T-helper 1 cell treated with Interleukin-12 subunit alpha and Interleukin-12 subunit beta and Interleukin-4 antibody, amounts not matched to agents 30 μg/mL and 1 μg/mL, for 36 hours (primary cell): ENCODE data around the gene PHYKPL.

Experiments used
- H3K27ac Mint-ChIP-seq: one replicate; pipeline ENCODE4 v1.8.0; 2021; ENCODE audit warnings: mild to moderate bottlenecking, mixed read lengths
- H3K27me3 Mint-ChIP-seq: one replicate; pipeline ENCODE4 v1.8.0; 2021; ENCODE audit warnings: low read depth, mixed read lengths
- H3K36me3 Mint-ChIP-seq: one replicate; pipeline ENCODE4 v1.8.0; 2021; ENCODE audit warnings: low read depth, mixed read lengths
- H3K4me1 Mint-ChIP-seq: one replicate; pipeline ENCODE4 v1.8.0; 2021; ENCODE audit warnings: low read depth, mixed read lengths
- H3K4me3 Mint-ChIP-seq: one replicate; pipeline ENCODE4 v1.8.0; 2021; ENCODE audit warnings: mild to moderate bottlenecking, moderate library complexity, mixed read lengths
- H3K9me3 Mint-ChIP-seq: one replicate; pipeline ENCODE4 v1.8.0; 2021; ENCODE audit warnings: mixed read lengths

PHYKPL gene

GRCh38 chr5:178232124-178232919 is at the start of gene PHYKPL:
PHYKPL (minus strand) TSS chr5:178232802; CDS start chr5:178232550, 252 bp downstream.
- Mint-ChIP-seq H3K27ac (peak within 1 kb of the TSS; percentile 76), H3K4me1 (peaks cover 47% of the 10 kb centered on the region), H3K4me3 (peak within 1 kb of the TSS; percentile 86), H3K27me3 (no peaks in the 10 kb centered on the region), H3K36me3 (peaks cover 34% of the 10 kb centered on the region), H3K9me3 (no peaks in the 10 kb centered on the region)

GRCh38 chr5:178282391-178282790 is 49.8 kb upstream of the PHYKPL start:
- Mint-ChIP-seq H3K27me3 (no peaks in the 10 kb centered on the region), H3K36me3 (no peaks in the 10 kb centered on the region), H3K9me3 (peaks cover 12% of the 10 kb centered on the region), H3K4me3 (no peak overlapping the region), H3K4me1 (peaks cover 4% of the 10 kb centered on the region), H3K27ac (no peak overlapping the region)

DNA sequence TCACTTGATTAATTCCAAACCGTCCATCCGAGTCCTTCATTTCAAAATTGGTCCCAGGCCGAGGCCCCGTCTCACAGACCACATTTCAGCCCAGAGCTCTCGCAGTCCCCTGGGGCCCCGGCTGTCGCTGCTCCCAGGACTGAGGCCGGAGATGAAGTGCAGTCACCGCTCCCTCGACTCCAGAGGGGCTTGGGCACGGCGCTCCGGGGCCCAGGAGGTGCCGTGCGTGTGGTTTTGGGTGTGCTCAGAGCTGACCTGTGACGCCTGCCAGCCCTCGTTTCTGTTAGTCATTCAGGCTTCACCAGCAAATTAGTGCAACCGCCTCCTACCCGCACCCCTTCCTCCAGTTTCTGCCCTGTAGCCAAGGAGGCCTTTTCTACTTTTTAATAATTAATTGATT is 48.7 kb upstream of the PHYKPL start:
- Mint-ChIP-seq H3K27ac (no peak overlapping the region), H3K4me3 (no peak overlapping the region), H3K27me3 (no peaks in the 10 kb centered on the region), H3K9me3 (peaks cover 12% of the 10 kb centered on the region), H3K4me1 (peaks cover 4% of the 10 kb centered on the region), H3K36me3 (no peaks in the 10 kb centered on the region)

GRCh38 chr5:178280631-178281030 is 48.0 kb upstream of the PHYKPL start:
- Mint-ChIP-seq H3K9me3 (peaks cover 12% of the 10 kb centered on the region), H3K36me3 (no peaks in the 10 kb centered on the region), H3K27me3 (no peaks in the 10 kb centered on the region), H3K4me1 (peaks cover 4% of the 10 kb centered on the region), H3K4me3 (no peak overlapping the region), H3K27ac (no peak overlapping the region)

GRCh38 chr5:178279723-178280438 is 47.3 kb upstream of the PHYKPL start:
- Mint-ChIP-seq H3K4me3 (no peak overlapping the region), H3K4me1 (peaks cover 4% of the 10 kb centered on the region), H3K27ac (no peak overlapping the region), H3K36me3 (no peaks in the 10 kb centered on the region), H3K27me3 (no peaks in the 10 kb centered on the region), H3K9me3 (peaks cover 12% of the 10 kb centered on the region)

- H3K4me3 Mint-ChIP-seq, result no peak overlapping the region
- H3K36me3 Mint-ChIP-seq, result no peaks in the 10 kb centered on the region
- H3K9me3 Mint-ChIP-seq, result peaks cover 11% of the 10 kb centered on the region
- no peak overlapping the region for H3K27ac Mint-ChIP-seq
- no peaks in the 10 kb centered on the region for H3K27me3 Mint-ChIP-seq
- H3K4me1 Mint-ChIP-seq, result peaks cover 4% of the 10 kb centered on the region
These were observed 46.6 kb upstream of the PHYKPL start for GRCh38 chr5:178279026-178279722.

- H3K27ac Mint-ChIP-seq, result no peak overlapping the region
- H3K9me3 Mint-ChIP-seq, result peaks cover 5% of the 10 kb centered on the region
- no peaks in the 10 kb centered on the region for H3K36me3 Mint-ChIP-seq
- no peaks in the 10 kb centered on the region for H3K27me3 Mint-ChIP-seq
- no peak overlapping the region for H3K4me3 Mint-ChIP-seq
- peaks cover 4% of the 10 kb centered on the region for H3K4me1 Mint-ChIP-seq
These were observed 45.9 kb upstream of the PHYKPL start for GRCh38 chr5:178278358-178279023.

DNA sequence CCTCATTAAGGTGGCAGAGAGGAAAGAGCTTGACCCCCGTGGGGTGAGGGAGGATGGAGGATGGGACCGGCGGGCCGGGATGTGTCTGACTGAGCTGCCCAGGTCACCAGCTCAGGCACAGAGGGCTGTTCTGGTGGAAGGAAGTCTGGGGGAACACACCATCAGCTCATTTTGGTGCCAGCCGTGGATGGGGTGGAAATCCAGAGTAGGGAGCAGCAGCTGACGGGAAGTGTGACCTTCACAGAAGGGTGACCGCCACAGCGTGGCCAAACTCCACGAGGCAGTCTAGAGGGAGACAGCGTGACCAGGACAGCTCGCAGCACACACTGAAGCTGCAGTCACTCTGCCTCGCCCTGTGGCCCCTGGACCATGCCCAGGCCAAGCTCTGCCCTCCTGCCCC is 45.3 kb upstream of the PHYKPL start:
- no peaks in the 10 kb centered on the region for H3K27me3 Mint-ChIP-seq
- H3K27ac Mint-ChIP-seq, result peak overlapping the region; percentile 57
- no peaks in the 10 kb centered on the region for H3K36me3 Mint-ChIP-seq
- H3K4me3 Mint-ChIP-seq, result no peak overlapping the region
- no peaks in the 10 kb centered on the region for H3K9me3 Mint-ChIP-seq
- H3K4me1 Mint-ChIP-seq, result peaks cover 4% of the 10 kb centered on the region

DNA sequence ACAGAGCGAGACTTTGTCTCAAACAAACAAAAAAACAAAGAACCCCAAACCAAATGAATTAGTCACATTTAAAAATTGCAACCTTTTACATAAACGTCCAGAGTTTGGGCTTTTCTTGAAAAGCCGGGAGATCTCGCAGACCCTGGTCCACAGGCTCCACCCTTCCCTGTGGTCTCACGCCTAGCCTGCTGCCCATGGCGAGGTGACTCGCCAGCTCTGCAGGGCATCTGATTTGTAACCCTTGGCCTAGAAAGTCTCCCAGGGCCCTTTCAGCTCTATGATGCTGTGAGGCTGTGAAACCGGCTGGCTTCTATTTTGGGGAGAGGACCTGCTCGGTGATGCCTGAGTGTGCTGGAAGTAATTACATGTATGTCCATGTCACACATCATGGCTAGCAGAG is 44.7 kb upstream of the PHYKPL start:
- Mint-ChIP-seq H3K4me3 (no peak overlapping the region), H3K27me3 (no peaks in the 10 kb centered on the region), H3K27ac (peak overlapping the region; percentile 57), H3K4me1 (peaks cover 4% of the 10 kb centered on the region), H3K9me3 (no peaks in the 10 kb centered on the region), H3K36me3 (no peaks in the 10 kb centered on the region)

GRCh38 chr5:178274781-178275537 is 42.4 kb upstream of the PHYKPL start:
- Mint-ChIP-seq H3K4me1 (peaks cover 4% of the 10 kb centered on the region), H3K4me3 (no peak overlapping the region), H3K27ac (no peak overlapping the region), H3K9me3 (no peaks in the 10 kb centered on the region), H3K36me3 (no peaks in the 10 kb centered on the region), H3K27me3 (no peaks in the 10 kb centered on the region)

DNA sequence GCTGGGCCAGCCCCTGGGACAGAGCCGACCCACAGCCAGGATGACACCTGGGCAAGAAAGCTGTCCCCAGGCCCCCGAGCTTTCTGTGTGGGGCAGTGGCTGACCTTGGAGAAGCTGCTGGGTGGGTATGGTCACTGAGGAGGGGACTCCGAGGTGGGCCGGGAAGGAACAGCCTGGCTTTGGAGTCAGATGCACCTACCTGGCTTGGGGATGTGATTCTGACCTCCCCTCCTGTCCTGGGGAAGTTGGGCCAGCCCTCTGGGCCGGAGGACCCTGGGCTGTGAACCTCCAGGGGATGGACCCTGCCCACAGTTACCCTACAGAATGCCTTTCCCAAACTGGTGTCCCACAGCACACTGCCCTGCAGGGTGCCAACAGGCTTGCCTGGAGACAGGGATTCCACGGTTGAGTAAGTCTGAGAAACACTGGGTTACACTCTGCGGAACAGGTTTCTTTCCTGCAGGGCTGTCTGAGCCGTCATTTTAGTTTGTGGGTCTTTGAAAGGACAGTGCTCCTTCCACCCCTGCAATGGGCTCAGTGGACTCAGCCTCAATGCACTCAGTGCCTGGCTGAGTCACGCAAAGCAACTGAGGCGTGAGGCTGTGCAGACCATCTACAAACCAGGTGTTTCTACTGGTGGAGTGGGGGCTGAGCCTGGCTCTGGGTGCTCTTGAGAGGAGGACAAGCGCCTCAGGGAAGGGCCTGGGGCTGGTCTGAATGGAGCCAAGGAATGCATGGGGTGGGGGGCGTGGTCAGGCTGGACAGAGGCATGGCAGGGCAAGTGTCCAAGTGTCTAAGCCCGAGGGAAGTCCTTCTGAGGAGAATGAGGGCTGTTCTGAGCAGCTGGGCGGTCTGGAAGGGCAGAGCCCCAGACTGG is 41.3 kb upstream of the PHYKPL start:
- H3K4me1 Mint-ChIP-seq, result no peaks in the 10 kb centered on the region
- H3K27ac Mint-ChIP-seq, result no peak overlapping the region
- no peak overlapping the region for H3K4me3 Mint-ChIP-seq
- no peaks in the 10 kb centered on the region for H3K27me3 Mint-ChIP-seq
- H3K36me3 Mint-ChIP-seq, result no peaks in the 10 kb centered on the region
- no peaks in the 10 kb centered on the region for H3K9me3 Mint-ChIP-seq

DNA sequence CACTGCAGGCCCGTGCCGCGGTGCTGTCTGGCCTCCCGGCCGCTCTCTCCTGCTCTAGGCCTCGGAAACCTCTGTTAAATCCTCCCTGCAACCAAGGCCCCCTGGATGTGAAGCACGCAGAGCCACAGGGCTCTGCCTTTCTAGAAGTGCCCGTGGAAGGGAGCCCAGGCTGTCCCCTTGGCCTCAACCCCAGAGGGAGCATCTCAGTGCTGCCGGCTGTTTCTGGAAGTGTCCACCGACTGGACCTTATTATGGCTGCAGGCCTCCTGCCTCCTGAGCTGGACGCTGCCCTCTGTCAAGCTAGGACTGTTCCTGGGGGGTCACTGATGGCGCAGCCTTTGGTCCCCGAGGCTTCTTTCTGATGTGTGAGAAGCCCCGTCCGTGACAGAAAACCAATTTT is 40.4 kb upstream of the PHYKPL start:
- Mint-ChIP-seq H3K4me1 (no peaks in the 10 kb centered on the region), H3K4me3 (no peak overlapping the region), H3K27me3 (no peaks in the 10 kb centered on the region), H3K27ac (no peak overlapping the region), H3K9me3 (no peaks in the 10 kb centered on the region), H3K36me3 (no peaks in the 10 kb centered on the region)

DNA sequence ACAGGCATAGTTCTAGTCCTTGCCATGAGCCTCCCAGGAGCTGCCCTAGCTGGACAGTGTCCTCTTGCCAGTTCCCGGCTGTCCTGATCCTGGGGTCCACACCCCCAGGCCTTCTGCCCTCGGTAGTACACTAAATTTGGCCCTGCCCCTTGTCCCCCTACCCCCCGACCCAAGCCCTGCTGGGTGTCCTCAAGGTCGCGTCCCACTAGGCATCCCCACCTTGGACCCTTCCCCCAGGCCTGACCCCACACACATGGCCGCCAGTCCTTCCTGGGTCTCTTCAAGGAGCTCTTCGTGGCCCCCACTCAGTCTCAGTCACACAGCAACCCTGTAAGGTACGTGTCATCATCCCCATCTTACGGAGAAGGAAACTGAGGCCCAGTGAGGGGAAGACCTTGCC is 40.0 kb upstream of the PHYKPL start:
- H3K27me3 Mint-ChIP-seq, result no peaks in the 10 kb centered on the region
- H3K4me1 Mint-ChIP-seq, result no peaks in the 10 kb centered on the region
- H3K36me3 Mint-ChIP-seq, result no peaks in the 10 kb centered on the region
- H3K4me3 Mint-ChIP-seq, result no peak overlapping the region
- no peaks in the 10 kb centered on the region for H3K9me3 Mint-ChIP-seq
- H3K27ac Mint-ChIP-seq, result no peak overlapping the region
